Cerebellar cortex (tissue), 1 donor: ENCODE results near the gene PFDN4.

ENCODE experiments used
- DNase-seq: peaks from one replicate; pipeline ENCODE4 v3.0.0-alpha.2; 2015; ENCODE audit warnings: low spot score

PFDN4 gene

GRCh38 chr20:54200487-54201267 lies 7.2 kb upstream of the PFDN4 start:
- peak; percentile 67 for DNase-seq

DNA sequence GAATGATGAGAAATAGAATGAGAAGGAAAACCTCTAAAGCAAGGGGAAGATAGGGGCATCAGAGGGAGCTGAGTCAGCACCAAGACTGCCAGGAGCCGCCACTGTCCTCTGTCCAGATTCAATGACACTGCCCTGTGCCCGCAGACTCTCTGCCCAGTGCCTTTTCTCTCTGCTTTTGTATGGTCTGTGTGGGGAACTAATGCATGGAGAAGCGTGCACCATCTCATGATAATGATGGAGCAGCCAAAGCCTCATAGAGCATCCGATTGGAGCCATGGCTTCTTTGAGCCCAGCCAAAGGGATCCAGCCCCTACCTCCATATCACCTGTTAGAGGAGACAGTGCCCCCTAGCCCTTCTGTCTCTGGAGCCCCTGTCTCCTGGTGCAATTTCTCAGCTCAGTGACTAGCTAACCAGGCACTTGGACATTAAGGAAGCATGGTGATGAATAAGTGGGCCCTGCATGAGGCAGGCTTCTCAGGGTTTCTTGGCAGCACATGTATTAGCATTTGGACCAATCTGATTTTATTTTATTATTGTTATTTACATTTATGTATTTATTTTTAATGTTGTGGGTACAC lies 6.5 kb upstream of the PFDN4 start:
- DNase-seq = no peak

DNA sequence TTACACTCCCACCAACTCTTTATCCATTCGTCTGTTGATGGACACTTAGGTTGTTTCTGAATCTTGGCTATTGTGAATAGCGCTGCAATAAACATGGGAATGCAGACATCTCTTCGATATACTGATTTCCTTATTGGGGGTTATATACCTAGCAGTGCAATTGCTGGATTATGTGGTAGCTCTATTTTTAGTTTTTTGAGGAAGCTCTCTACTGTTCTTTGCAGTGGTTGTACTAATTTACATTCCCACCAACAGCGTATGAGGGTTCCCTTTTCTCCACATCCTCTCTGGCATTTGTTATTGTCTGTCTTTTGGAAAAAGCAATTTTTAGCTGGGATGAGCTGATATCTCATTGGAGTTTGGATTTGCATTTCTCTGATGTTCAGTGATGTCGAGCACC lies 4.6 kb upstream of the PFDN4 start:
- DNase-seq = no peak

DNA sequence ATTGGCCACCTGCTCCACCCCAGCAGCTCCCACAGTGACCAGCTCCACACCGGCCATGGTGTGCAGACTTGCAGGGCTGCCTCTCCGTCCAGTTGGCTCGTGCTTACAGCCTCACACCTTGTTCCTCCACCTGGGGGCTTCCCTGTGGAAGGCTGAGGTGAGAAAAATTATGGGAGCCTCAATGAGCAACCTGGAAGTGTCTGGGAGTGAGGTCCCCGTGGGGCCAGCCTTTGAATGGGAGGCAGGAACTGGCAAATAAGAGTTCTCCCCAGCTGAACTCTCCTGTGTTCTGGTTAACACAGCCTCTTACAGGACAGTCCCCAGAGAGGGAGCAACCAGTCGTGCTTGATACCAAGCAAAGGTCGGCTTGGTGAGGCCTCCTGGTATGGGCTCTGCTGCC lies 3.8 kb upstream of the PFDN4 start:
- DNase-seq = no peak

DNA sequence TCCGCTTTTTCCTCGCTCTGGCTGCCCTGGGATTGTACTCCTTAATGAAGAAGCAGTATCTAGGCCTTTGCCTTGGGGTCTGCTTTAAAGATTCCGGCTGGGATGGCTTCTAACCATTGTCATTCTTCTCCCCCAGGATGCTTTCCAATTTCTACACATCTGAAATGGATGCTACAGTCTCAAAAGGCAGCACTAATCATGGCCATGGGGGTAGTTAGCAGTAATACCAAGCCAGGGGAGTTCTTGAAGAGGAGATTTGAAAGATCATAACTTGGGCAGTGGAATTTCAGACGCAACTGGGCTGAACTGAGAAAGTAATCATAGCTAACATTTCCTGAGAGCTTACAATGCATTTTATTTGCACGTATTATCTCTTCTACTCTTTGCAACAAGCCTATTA lies 3.4 kb upstream of the PFDN4 start:
- DNase-seq = no peak

DNA sequence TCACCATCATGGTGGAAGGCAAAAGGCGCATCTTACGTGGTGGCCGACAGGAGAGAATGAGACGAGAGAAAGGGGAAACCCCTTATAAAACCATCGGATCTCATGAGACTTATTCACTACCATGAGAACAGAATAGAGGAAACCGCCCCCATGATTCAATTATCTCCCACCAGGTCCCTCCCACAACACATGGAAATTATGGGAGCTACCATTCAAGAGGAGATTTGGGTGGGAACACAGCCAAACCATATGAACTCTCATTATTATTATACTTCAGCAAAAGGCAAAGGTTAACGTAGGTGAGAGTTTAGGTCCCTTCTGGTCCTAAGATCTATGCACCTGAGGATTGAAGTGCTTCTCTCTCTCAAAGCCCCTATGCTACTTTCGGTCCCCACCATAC lies 2.4 kb upstream of the PFDN4 start:
- DNase-seq = no peak

- no peak for DNase-seq
Measured at GRCh38 chr20:54207053-54207742, 689 bp upstream of the PFDN4 start.

- peak; percentile 40 for DNase-seq
Measured at GRCh38 chr20:54208548-54209176, 775 bp downstream of the PFDN4 start.

GRCh38 chr20:54209216-54209813 lies 1.4 kb downstream of the PFDN4 start:
- DNase-seq = no peak

- no peak for DNase-seq
Measured at GRCh38 chr20:54212226-54212625, 4.3 kb downstream of the PFDN4 start.

GRCh38 chr20:54212871-54213270 lies 5.0 kb downstream of the PFDN4 start:
- DNase-seq = no peak

DNA sequence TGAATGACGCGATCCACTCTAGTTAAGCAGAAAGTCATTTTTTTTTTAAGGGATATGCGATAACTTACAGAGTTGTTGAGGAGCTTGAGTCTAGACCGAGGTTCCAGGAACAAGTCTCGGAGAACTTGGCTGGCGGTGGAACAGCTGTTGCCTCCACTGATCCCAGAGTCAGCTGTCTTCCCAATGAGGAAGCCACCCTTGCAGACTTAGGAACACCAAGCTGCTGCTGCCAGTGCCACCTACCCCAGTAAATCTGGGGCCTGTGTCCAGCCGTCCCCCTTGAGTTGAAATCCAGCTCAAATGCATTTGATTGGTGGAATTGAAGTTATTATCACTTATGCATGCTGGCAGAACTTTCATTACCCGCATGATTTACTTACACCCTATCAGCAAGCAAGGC lies 6.7 kb downstream of the PFDN4 start:
- no peak for DNase-seq

DNA sequence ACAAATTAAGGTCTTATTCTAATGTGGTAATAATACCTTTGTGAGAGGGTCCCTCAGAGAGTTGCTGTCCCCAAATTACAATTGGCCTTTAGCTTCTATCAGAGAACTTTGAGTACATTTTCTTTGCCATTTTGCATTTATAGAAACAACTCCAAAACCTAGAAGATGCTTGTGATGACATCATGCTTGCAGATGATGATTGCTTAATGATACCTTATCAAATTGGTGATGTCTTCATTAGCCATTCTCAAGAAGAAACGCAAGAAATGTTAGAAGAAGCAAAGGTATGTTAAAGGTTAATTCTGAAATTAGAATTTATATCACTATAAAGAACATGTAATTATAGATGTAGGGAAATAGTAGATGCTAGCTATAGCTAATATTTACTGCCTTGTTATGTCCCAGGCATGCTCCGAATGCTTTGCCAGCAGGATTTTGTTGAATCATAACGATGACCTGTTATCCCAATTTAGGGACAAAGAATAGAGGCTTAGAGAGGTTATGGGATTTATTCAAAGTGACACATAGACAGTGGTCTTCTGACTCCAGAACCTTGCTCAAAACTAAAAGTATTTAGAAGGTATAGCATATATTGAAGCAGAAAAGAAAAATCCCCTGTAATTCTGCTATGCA lies 7.4 kb downstream of the PFDN4 start:
- no peak for DNase-seq

DNA sequence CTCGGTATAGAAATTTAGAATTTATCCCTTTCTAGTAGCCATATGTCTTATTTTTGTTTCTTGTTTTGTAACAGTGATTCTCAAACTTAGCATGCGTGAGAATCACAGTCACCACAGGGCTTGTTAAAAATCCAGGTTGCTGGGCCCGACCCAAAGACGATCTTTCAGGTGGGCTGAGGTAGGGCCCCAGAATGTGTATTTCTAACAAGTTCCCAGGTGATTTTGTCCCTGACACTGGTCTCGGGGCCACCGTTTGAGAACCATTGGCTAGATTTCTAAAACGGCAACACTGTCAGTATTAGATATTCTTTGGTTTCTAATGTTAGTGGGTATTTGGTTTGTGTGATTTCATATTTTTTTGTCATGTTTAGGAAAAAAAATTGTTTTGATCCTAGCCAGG lies 9.9 kb downstream of the PFDN4 start:
- no peak for DNase-seq

- no peak for DNase-seq
Measured at GRCh38 chr20:54218470-54218869, 10.6 kb downstream of the PFDN4 start.

DNA sequence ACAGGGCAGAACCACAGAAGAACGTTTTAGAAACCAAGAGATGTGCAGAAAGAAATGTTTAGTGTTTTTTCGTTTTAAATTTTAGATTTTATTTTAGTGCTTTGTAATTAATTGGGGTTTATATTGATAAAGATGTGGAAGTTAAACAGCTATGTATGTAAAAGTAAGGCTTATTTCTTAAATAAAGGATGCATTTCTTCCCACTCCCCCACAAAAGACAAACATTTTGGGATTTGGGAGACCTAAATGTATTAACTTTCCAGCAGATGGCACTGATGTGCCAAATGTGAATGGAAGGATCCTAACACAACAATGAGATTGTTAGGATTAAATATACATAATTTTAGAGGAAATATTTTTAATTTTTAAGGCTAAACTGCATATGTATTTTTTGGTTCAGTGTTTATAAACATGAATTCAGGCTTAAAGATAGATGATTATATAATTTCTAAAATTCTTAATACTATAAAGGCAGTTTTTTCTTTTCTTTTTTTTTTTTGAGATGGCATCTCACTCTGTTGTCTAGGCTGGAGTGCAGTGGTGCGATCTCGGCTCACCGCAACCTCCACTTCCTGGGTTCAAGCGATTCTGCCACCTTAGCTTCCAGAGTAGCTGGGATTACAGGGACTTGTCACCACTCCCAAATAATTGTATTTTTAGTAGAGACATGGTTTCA lies 12.0 kb downstream of the PFDN4 start:
- DNase-seq = peak; percentile 62

GRCh38 chr20:54220722-54221121 lies 12.8 kb downstream of the PFDN4 start:
- DNase-seq = no peak

GRCh38 chr20:54221353-54221752 lies 13.5 kb downstream of the PFDN4 start:
- DNase-seq = no peak

GRCh38 chr20:54221996-54222890 lies 14.4 kb downstream of the PFDN4 start:
- DNase-seq = no peak

DNA sequence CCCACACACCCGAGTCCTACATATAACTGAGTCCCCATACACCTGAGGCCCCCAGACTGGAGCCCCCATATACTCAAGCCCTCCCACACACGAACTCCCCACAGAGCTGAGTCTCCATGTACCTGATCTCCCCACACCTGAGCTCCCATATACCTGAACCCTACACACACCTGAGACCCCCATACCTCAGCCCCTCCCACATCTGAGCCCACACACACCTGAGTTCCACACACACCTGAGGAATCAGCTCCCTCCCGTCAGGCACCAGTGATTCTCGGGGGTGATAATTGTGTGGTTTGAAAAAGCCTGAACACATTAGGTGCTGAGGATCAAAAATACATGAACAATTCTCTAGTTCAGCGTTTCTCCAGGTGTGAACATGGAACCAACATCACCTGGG lies 15.4 kb downstream of the PFDN4 start:
- no peak for DNase-seq
